Heart right ventricle (tissue), 16 donors: ENCODE results near the gene CACNA1G. TPM values are rescaled to one million over a fixed set of nuclear protein-coding genes. Genes with fewer than 3 reads are reported as not detected.

Source experiments
- ATAC-seq, 8 donors: fragments of 200-7000 bp; cut with Tn5 transposase; one replicate each; pipeline ENCODE4 v1.9.1; 2020; ENCODE audit warnings: mild to moderate bottlenecking in 8 of 8, moderate library complexity in 8 of 8, moderate number of reproducible peaks in 1 of 8
- DNase-seq, 2 donors: peaks; one replicate each; pipeline ENCODE4 v3.0.0-alpha.2; 2020
- H3K27ac ChIP-seq, 10 donors: fragments of 200-600 bp; sonication (generic) in 2 of 10; one replicate each; pipeline versions ENCODE4 v1.5.0 to v1.8.0; 2020 to 2022; ENCODE audit warnings: mild to moderate bottlenecking in 3 of 10
- H3K27me3 ChIP-seq, 7 donors: fragments of 200-600 bp; one replicate each; pipeline ENCODE4 v1.8.0; 2021 to 2022; ENCODE audit warnings: mild to moderate bottlenecking in 2 of 7
- H3K36me3 ChIP-seq, 9 donors: fragments of 200-600 bp; sonication (generic) in 1 of 9; one replicate each; pipeline versions ENCODE4 v1.5.0 to v1.8.0; 2020 to 2022; ENCODE audit warnings: mild to moderate bottlenecking in 2 of 9
- H3K4me1 ChIP-seq, 9 donors: fragments of 200-600 bp; sonication (generic) in 1 of 9; one replicate each; pipeline versions ENCODE4 v1.5.0 to v1.8.0; 2020 to 2022; ENCODE audit warnings: mild to moderate bottlenecking in 4 of 9
- H3K4me3 ChIP-seq, 10 donors: fragments of 200-600 bp; sonication (generic) in 2 of 10; one replicate each; pipeline versions ENCODE4 v1.5.0 to v1.8.0; 2020 to 2022; ENCODE audit warnings: mild to moderate bottlenecking in 7 of 10, moderate library complexity in 2 of 10
- H3K9me3 ChIP-seq, 11 donors: fragments of 200-600 bp in 10 of 11; sonication (generic) in 2 of 11; one replicate each; pipeline versions ENCODE4 v1.5.0 to v1.8.0; 2013 to 2022; ENCODE audit warnings: mild to moderate bottlenecking in 2 of 11, control low read depth in 1 of 11, moderate library complexity in 1 of 11
- WGBS, 2 donors: extraction: QIAGEN DNeasy Blood & Tissue Kit; methylation state at CpG; one replicate each; pipeline ENCODE4 v1.1.7; 2013; ENCODE audit warnings: inconsistent platforms in 1 of 2; 5-methylcytosine and 5-hydroxymethylcytosine counted together
- intact Hi-C, 10 donors: fragments of 100-400 bp; cut with DNase I; formaldehyde crosslinking; loops; one replicate each; pipeline versions ENCODE4 v1.11.1 to v1.14.2; 2022
- polyA plus RNA-seq, 2 donors: library from polyadenylated mRNA; stranded (reverse); fragments of 200-250 nt; gene quantifications; one replicate each; pipeline ENCODE4 v1.2.3, GENCODE V29; 2013
- total RNA-seq, 10 donors: library from RNA; stranded (reverse); fragmentation: NEBNext Ultra II Directional in 3 of 10; extraction: Animal tissue kit (Norgen Biotek cat#: 25700) in 3 of 10; gene quantifications; one replicate each; pipeline versions ENCODE4 v1.2.1 to v1.2.4, GENCODE V29; 2021 to 2023
- TF ChIP-seq, protein P1 (sequence below), 9 donors: fragments of 200-600 bp; sonication (generic) in 2 of 9; IDR thresholded peaks; one replicate each; pipeline versions ENCODE4 v1.5.0 to v1.8.0; 2021 to 2022; ENCODE audit warnings: antibody characterized with exemption in 9 of 9, mild to moderate bottlenecking in 5 of 9, moderate library complexity in 1 of 9
- donor health status: Arrhythmogenic right ventricular cardiomyopathy.
- donor health status: ischemic (EF 13 %, LVEDD 7.1; RV severe dilation, severe dysfunction).
- donor health status: healthy with polysubstance abuse.
- donor health status: DM: no; HTN: yes; CAD: no.
- donor health status: DM: no; HTN: no; CAD: no.
- donor health status: ischemic (EF 25% LVEDD 6.9; RV normal size, moderate dysfunction).
- donor health status: ischemic (EF 25% LVEDD 5.7; RV mildly dilated, moderate dysfunction).
- donor health status: healthy.
- donor health status: DM: yes; HTN: yes; CAD: no.
- donor health status: Ischemic cardiomyopathy.
- donor health status: ischemic (EF 35%, LVEDD 5.7; RV mildly dilated, moderate dysfunction).
- donor health status: nonischemic (EF 11% LVEDD 7.7; RV severe dilation, severe dysfunction).
- donor health status: DM: yes; HTN: yes; CAD: no.
- donor health status: PGD.
- donor health status: ischemic (EF 29% LVEDD 5.4; RV normal size, mild dysfunction).
- donor health status: nonischemic (EF 23%, LVEDD 6.1; RV moderate dilation, normal function).

Gene CACNA1G
- total and polyA plus RNA-seq, 12 donors = 0.04 to 0.46 (median 0.24) TPM

DNA sequence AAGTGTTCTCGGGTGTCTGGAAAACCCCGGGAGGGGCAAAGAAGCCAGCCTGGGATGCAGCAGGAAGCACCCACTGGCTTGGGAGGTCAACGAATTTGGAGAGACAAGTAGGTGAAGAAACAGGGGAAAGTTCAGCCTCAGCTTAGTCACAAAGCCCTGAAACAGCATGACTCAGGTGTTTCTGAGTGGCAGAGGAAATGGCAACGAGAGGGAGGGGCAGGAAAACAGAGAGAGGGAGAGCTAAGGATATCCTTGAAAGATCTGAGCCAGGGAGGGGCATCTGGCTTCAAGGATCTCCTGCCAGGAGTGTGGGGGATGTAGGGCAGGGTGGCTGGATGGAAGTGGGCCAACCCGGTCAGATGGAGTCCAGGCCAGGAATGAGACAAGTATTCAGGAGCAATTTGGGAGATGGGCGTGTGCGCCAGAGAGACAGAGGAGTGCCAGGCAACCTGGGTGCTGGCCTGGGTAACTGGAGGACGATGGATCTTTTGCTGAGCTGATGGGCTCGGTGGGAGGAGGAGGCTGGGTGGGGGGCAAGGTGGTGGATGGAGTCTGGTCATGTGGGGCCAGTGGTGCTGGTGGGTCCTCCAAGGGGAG is 101.4 kb downstream of the CACNA1G start:
- Histone ChIP-seq H3K36me3 (no peaks in the 10 kb centered on the region), H3K4me3 (no peak overlapping the region), H3K4me1 (peaks cover 0 to 34% (median 29%) of the 10 kb centered on the region in 9 donors), H3K27me3 (no peaks in the 10 kb centered on the region), H3K9me3 (no peaks in the 10 kb centered on the region), H3K27ac (peak overlapping the region in 4 of 10 donors; percentile 14 to 80 (median 50))
- DNase-seq (no peak), ATAC-seq (peak; percentile 14 to 62 (median 52))
- 40 to 49% methylated on average over 9 of the region's 9 CpGs for WGBS, 2 donors
- intact Hi-C loops = no loop called here
- TF ChIP-seq, protein P1, sequence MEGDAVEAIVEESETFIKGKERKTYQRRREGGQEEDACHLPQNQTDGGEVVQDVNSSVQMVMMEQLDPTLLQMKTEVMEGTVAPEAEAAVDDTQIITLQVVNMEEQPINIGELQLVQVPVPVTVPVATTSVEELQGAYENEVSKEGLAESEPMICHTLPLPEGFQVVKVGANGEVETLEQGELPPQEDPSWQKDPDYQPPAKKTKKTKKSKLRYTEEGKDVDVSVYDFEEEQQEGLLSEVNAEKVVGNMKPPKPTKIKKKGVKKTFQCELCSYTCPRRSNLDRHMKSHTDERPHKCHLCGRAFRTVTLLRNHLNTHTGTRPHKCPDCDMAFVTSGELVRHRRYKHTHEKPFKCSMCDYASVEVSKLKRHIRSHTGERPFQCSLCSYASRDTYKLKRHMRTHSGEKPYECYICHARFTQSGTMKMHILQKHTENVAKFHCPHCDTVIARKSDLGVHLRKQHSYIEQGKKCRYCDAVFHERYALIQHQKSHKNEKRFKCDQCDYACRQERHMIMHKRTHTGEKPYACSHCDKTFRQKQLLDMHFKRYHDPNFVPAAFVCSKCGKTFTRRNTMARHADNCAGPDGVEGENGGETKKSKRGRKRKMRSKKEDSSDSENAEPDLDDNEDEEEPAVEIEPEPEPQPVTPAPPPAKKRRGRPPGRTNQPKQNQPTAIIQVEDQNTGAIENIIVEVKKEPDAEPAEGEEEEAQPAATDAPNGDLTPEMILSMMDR (IDR thresholded peaks at IDR 0.05) = no peak

DNA sequence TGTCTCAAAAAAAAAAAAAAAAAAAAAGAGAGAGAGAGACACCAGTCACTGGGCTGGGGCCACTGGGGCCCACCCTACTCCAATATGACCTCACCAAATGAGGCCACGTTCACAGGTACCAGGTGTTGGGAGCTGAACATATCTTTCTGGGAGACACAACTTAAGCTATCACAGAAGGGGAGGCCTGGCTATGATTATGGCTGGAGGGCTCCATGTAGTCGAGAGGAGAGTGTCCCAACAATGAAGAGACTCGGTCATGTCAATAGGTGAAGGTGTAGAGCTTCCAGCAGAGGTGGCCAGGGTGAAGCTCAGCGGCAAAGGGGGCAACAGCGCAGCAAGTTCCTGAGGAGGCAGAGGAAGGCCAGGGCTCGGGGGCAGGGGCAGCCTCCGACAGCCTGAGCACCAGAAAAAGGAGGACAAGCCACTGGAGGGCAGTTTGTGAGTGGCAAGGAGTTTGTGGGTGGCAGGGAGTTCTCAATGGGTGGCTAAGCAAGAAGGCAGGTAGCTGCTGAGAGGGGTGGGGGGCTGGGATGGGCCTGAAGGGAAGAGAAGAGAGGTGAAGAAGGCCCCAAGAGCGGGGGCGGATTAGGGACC is 102.2 kb downstream of the CACNA1G start:
- H3K27ac ChIP-seq = peak overlapping the region in 1 of 10 donors; percentile 80
- no peak for ATAC-seq
- TF ChIP-seq, protein P1 (IDR thresholded peaks at IDR 0.05) = no peak
- no peaks in the 10 kb centered on the region for H3K36me3 ChIP-seq
- no peaks in the 10 kb centered on the region for H3K27me3 ChIP-seq
- no peak for DNase-seq
- peaks cover 0 to 34% (median 29%) of the 10 kb centered on the region in 9 donors for H3K4me1 ChIP-seq
- WGBS, 2 donors = 97 to 98% methylated on average over 9 of the region's 9 CpGs
- intact Hi-C loops = no loop called here
- no peak overlapping the region for H3K4me3 ChIP-seq
- H3K9me3 ChIP-seq = no peaks in the 10 kb centered on the region

DNA sequence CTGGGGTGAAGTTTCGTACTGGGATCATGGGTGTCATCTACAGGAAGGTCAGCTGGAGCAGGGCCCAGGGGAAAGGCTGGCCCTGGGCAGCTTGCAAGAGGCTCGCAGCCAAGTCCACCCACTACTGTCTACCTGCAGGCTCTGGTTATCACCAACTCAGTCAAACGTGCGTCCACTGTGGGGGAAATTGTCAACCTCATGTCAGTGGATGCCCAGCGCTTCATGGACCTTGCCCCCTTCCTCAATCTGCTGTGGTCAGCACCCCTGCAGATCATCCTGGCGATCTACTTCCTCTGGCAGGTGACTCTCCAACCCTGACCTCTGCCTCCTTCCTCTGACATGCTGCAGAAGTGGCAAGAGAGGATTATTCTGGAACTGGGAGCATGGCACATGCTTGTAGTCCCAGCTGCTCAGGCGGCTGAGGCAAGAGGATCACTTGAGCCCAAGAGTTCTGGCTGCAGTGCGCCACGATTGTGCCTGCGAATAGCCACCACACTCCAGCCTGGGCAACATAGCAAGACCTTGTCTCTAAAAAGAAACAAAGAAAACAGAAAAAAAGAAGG is 103.4 kb downstream of the CACNA1G start:
- no peaks in the 10 kb centered on the region for H3K9me3 ChIP-seq
- no peaks in the 10 kb centered on the region for H3K27me3 ChIP-seq
- H3K27ac ChIP-seq = no peak overlapping the region
- 84 to 86% methylated on average over 10 of the region's 10 CpGs for WGBS, 2 donors
- H3K4me1 ChIP-seq = peaks cover 0 to 40% (median 30%) of the 10 kb centered on the region in 9 donors
- TF ChIP-seq, protein P1 (IDR thresholded peaks at IDR 0.05) = no peak
- no peak for ATAC-seq
- DNase-seq = no peak
- no peaks in the 10 kb centered on the region for H3K36me3 ChIP-seq
- H3K4me3 ChIP-seq = no peak overlapping the region
- intact Hi-C loops = no loop called here

DNA sequence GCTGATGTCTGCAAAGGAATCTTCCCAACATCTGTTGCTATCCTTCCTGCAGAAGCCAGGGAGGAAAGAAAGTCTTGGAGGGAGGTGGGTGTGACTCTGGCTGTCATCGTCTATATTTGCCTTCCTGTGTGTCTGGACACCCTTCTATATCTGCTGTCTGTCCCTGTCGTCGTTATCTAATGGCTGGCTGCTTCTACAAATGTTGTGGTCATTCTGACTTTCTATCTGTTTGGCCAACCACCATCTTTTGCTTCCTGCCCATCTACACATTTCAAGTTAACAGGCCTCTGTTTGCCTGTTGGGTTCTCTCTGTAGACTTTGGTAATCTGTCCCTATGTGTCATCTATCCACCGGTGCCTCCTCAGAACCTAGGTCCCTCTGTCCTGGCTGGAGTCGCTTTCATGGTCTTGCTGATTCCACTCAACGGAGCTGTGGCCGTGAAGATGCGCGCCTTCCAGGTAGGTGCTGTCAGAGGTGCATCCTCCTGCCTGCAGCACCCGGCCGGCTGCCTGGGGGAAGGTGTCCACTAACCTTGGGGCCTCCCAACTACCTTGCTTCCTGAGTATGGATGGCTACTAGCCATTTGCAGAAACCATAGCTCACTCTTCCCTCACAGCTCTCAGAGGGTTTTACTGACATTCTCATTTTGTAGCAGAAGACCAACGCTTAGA is 104.4 kb downstream of the CACNA1G start:
- Histone ChIP-seq H3K4me3 (no peak overlapping the region), H3K36me3 (no peaks in the 10 kb centered on the region), H3K9me3 (no peaks in the 10 kb centered on the region), H3K27me3 (no peaks in the 10 kb centered on the region), H3K27ac (no peak overlapping the region), H3K4me1 (peaks cover 0 to 35% (median 23%) of the 10 kb centered on the region in 9 donors)
- ATAC-seq (no peak), DNase-seq (no peak)
- intact Hi-C loops = no loop called here
- WGBS, 2 donors = 78 to 80% methylated on average over 12 of the region's 12 CpGs
- TF ChIP-seq, protein P1 (IDR thresholded peaks at IDR 0.05) = no peak
